K562 (cell line): ENCODE results near the gene MYEF2. TPM values are rescaled to one million over a fixed set of nuclear protein-coding genes. Genes with fewer than 3 reads are reported as not detected.

Experiments used
- ATAC-seq: fragments of 200-7000 bp; cut with Tn5 transposase; 3 replicates; pipeline ENCODE4 v1.9.1; 2020; ENCODE audit warnings: moderate library complexity
- BruUV-seq: library from RNA; stranded (reverse); fragments of 400-500 nt; replicated peaks from 2 replicates; lab custom pipeline; 2021; lab: Mats Ljungman, UMichigan
- CTCF ChIA-PET: fragments of 300-600 bp; formaldehyde crosslinking; extraction: SDS; loops from one replicate; lab custom pipeline; 2021; ENCODE audit warnings: low intra/inter-chr PET ratio; lab: Yijun Ruan, JAX
- POLR2A ChIA-PET: fragments of 300-600, 350-650 bp; sonication (Branson Sonifier 250); formaldehyde crosslinking; extraction: SDS; loops from one replicate; lab custom pipeline; 2021; ENCODE audit warnings: antibody characterized with exemption, inconsistent platforms; lab: Yijun Ruan, JAX
- DNase-seq, 4 experiments: peaks; one replicate each; pipeline versions ENCODE4 v3.0.0 to v3.0.0-alpha.2; 2011 to 2018; ENCODE audit warnings: low spot score in 3 of 4, mixed read lengths in 3 of 4; ENCODE audit errors: extremely low read depth in 1 of 4
- FAIRE-seq: peaks from 2 replicates; lab custom pipeline; 2011; peaks lifted over from hg19 to GRCh38; lab: Jason Lieb, UNC
- H2AFZ ChIP-seq: 2 replicates; pipeline ENCODE4 v1.6.0; 2011; ENCODE audit warnings: low read depth, low read length, control low read depth, inconsistent platforms
- H3K27ac ChIP-seq: fragments of 200-600 bp; 3 replicates; pipeline ENCODE4 v1.8.0; 2011; ENCODE audit warnings: low read depth, mild to moderate bottlenecking, control low read depth, inconsistent platforms, low read length, moderate library complexity, mixed read lengths; ENCODE audit errors: extremely low read depth
- H3K27me3 ChIP-seq, 2 experiments: fragments of 300-600 bp in 1 of 2; 2 replicates in 1 of 2; 3 replicates in 1 of 2; pipeline versions ENCODE4 v1.6.0 to v1.8.0; 2011; ENCODE audit warnings: inconsistent platforms in 2 of 2, low read length in 2 of 2, mild to moderate bottlenecking in 1 of 2, mixed read lengths in 1 of 2, moderate library complexity in 1 of 2; ENCODE audit not compliant: control insufficient read depth in 2 of 2, insufficient read depth in 2 of 2
- H3K36me3 ChIP-seq: fragments of 300-600 bp; 3 replicates; pipeline ENCODE4 v1.8.0; 2011; ENCODE audit warnings: mild to moderate bottlenecking, low read length, inconsistent platforms; ENCODE audit not compliant: control insufficient read depth, insufficient read depth
- H3K4me1 ChIP-seq, 2 experiments: fragments of 200-600 bp in 1 of 2; replicated peaks in 1 of 2; 2 replicates in 1 of 2; 3 replicates in 1 of 2; pipeline versions ENCODE4 v1.5.1 to v1.8.0; 2011; ENCODE audit warnings: inconsistent platforms in 2 of 2, low read length in 2 of 2, mild to moderate bottlenecking in 1 of 2, mixed read lengths in 1 of 2, moderate library complexity in 1 of 2; ENCODE audit not compliant: control insufficient read depth in 2 of 2, insufficient read depth in 2 of 2
- H3K4me2 ChIP-seq: 2 replicates; pipeline ENCODE4 v1.6.1; 2011; ENCODE audit warnings: low read length, control low read depth, inconsistent platforms, mixed read lengths; ENCODE audit not compliant: insufficient read depth
- H3K4me3 ChIP-seq: fragments of 200-600 bp; sonication (generic), shearing (Covaris generic); 2 replicates; pipeline ENCODE4 v1.5.1; 2016; ENCODE audit warnings: control low read depth, inconsistent platforms
- H3K79me2 ChIP-seq: fragments of 200-600 bp; 3 replicates; pipeline ENCODE4 v1.8.0; 2011; ENCODE audit warnings: low read length, inconsistent platforms; ENCODE audit not compliant: control insufficient read depth, insufficient read depth
- H3K9ac ChIP-seq, 2 experiments: 2 replicates each; pipeline versions ENCODE4 v1.6.0 to v1.6.1; 2011; ENCODE audit warnings: low read depth in 2 of 2, low read length in 2 of 2, control low read depth in 1 of 2, inconsistent platforms in 1 of 2, mild to moderate bottlenecking in 1 of 2, mixed read lengths in 1 of 2; ENCODE audit not compliant: insufficient read depth in 1 of 2
- H3K9me1 ChIP-seq: one replicate; pipeline ENCODE4 v1.6.0; 2011; ENCODE audit warnings: inconsistent platforms, mild to moderate bottlenecking, low read length, moderate library complexity; ENCODE audit not compliant: control insufficient read depth, insufficient read depth
- H3K9me3 ChIP-seq: replicated peaks from 2 replicates; pipeline ENCODE4 v1.5.1; 2011; ENCODE audit warnings: low read depth, low read length, inconsistent platforms; ENCODE audit not compliant: control insufficient read depth, insufficient read depth
- H4K20me1 ChIP-seq: replicated peaks from 2 replicates; pipeline ENCODE4 v1.6.1; 2011; ENCODE audit warnings: low read length, inconsistent platforms, mixed read lengths; ENCODE audit not compliant: control insufficient read depth, insufficient read depth
- BDP1 ChIP-seq: IDR thresholded peaks from 3 replicates; pipeline ENCODE4 v1.6.1; 2011; ENCODE audit not compliant: insufficient read length, insufficient read depth
- CAMTA2 ChIP-seq: fragments of 250-450 bp; sonication (Bioruptor Pico); conservative IDR thresholded peaks from 2 replicates; pipeline ENCODE4 v1.5.1; 2022
- CBX8 ChIP-seq: fragments of 200-600 bp; sonication (generic); IDR thresholded peaks from 2 replicates; pipeline ENCODE4 v1.6.1; 2012; ENCODE audit warnings: borderline replicate concordance, mixed run types, low read depth, mild to moderate bottlenecking, moderate library complexity, mixed read lengths, low read length, control low read depth, inconsistent platforms; ENCODE audit not compliant: poor library complexity, severe bottlenecking; ENCODE audit errors: extremely low read depth
- DNMT1 ChIP-seq: fragments of 450-650 bp; IDR thresholded peaks from 2 replicates; pipeline ENCODE4 v1.6.1; 2016; ENCODE audit warnings: antibody characterized with exemption, mild to moderate bottlenecking
- FOXO4 ChIP-seq: fragments of 450-650 bp; formaldehyde crosslinking; IDR thresholded peaks from 2 replicates; pipeline ENCODE4 v1.4.0; 2020; ENCODE audit warnings: mild to moderate bottlenecking, moderate library complexity
- HDAC2 ChIP-seq: fragments of 450-650 bp; IDR thresholded peaks from 2 replicates; pipeline ENCODE4 v1.6.1; 2016; ENCODE audit warnings: mild to moderate bottlenecking
- KLF13 ChIP-seq: fragments of 450-650 bp; IDR thresholded peaks from 2 replicates; pipeline ENCODE4 v1.6.1; 2016; ENCODE audit warnings: missing genetic modification characterization, low read depth, mild to moderate bottlenecking, missing compliant biosample characterization, moderate library complexity, borderline replicate concordance
- NBN ChIP-seq: fragments of 450-650 bp; IDR thresholded peaks from 2 replicates; pipeline ENCODE4 v1.6.1; 2016; ENCODE audit warnings: low read depth, mild to moderate bottlenecking
- PRPF4 ChIP-seq: fragments of 200-400 bp; formaldehyde crosslinking; IDR thresholded peaks from one replicate; pipeline ENCODE4 v1.6.1; 2017; ENCODE audit warnings: low read length, low read depth, mild to moderate bottlenecking; ENCODE audit not compliant: insufficient read depth, poor library complexity, severe bottlenecking
- RAD51 ChIP-seq: fragments of 450-650 bp; IDR thresholded peaks from 2 replicates; pipeline ENCODE4 v1.7.1; 2016; ENCODE audit warnings: low read depth, mild to moderate bottlenecking, borderline replicate concordance
- RBM14 ChIP-seq: fragments of 200-400 bp; formaldehyde crosslinking; IDR thresholded peaks from 2 replicates; pipeline ENCODE4 v1.6.1; 2018; ENCODE audit warnings: low read depth, mild to moderate bottlenecking, low read length, moderate library complexity, borderline replicate concordance; ENCODE audit not compliant: insufficient read depth
- RNF219 ChIP-seq: fragments of 250-450 bp; sonication (Bioruptor Pico); IDR thresholded peaks from 2 replicates; pipeline ENCODE4 v1.5.0; 2022; ENCODE audit warnings: mild to moderate bottlenecking
- SRSF3 ChIP-seq: fragments of 200-400 bp; formaldehyde crosslinking; IDR thresholded peaks from 2 replicates; pipeline ENCODE4 v1.6.1; 2016; ENCODE audit warnings: mild to moderate bottlenecking, low read length, moderate library complexity; ENCODE audit not compliant: insufficient read depth
- TFAM ChIP-seq: fragments of 250-450 bp; sonication (Bioruptor Pico); conservative IDR thresholded peaks from 2 replicates; pipeline ENCODE4 v1.5.0; 2021; ENCODE audit warnings: mild to moderate bottlenecking, moderate library complexity
- ZNF41 ChIP-seq: fragments of 250-450 bp; sonication (Bioruptor Pico); conservative IDR thresholded peaks from 2 replicates; pipeline ENCODE4 v1.4.0; 2020; ENCODE audit warnings: mild to moderate bottlenecking
- ZNF431 ChIP-seq: sonication (generic); formaldehyde crosslinking; IDR thresholded peaks from 2 replicates; pipeline ENCODE4 v1.8.0; 2022; ENCODE audit warnings: mild to moderate bottlenecking, missing genetic modification reagents
- ZNF436 ChIP-seq: fragments of 250-450, 450-650 bp; sonication (Bioruptor Pico); formaldehyde crosslinking; IDR thresholded peaks from 2 replicates; pipeline ENCODE4 v1.7.0; 2020; ENCODE audit warnings: mild to moderate bottlenecking
- WGBS: fragments of 100-300 bp; shearing (Covaris generic); methylation state at CpG from one replicate; pipeline ENCODE4 v1.1.6; 2016; ENCODE audit warnings: low coverage, mixed read lengths; ENCODE audit not compliant: insufficient coverage; ENCODE audit errors: missing lambda C conversion rate; 5-methylcytosine and 5-hydroxymethylcytosine counted together
- in situ Hi-C: fragments of 300-500 bp; cut with MboI; formaldehyde crosslinking; loops from 4 replicates; pipeline ENCODE4 v1.15.0; 2018; ENCODE audit warnings: inconsistent platforms, mixed read lengths
- intact Hi-C: fragments of 100-400 bp; cut with micrococcal nuclease; formaldehyde crosslinking; loops from 2 replicates; pipeline ENCODE4 v1.14.2; 2022
- polyA plus RNA-seq, 8 experiments: library from polyadenylated mRNA; depleted of rRNA in 4 of 8; stranded (reverse) in 5 of 8; unstranded in 3 of 8; fragments of >200 nt; fragmentation: Nextera tagmentation in 2 of 8; fragmentation: Illumina TruSeq in 1 of 8; extraction: Ambion mirVana in 2 of 8; extraction: Trizol in 1 of 8; gene quantifications; 2 replicates each; pipeline versions ENCODE4 v1.2.1 to v1.2.3, GENCODE V29; 2011 to 2014; ENCODE audit warnings: inconsistent platforms in 1 of 8, missing spikeins in 1 of 8
- total RNA-seq, 7 experiments: library from RNA; depleted of rRNA in 6 of 7; stranded (reverse); fragments of >200 nt in 6 of 7; fragmentation: Illumina TruSeq in 2 of 7; extraction: Trizol in 2 of 7; gene quantifications; 2 replicates each; pipeline versions ENCODE4 v1.2.1 to v1.2.3, GENCODE V29; 2011 to 2021; ENCODE audit warnings: low replicate concordance in 1 of 7

Gene MYEF2
- total and polyA plus RNA-seq, 9 of the 15 experiments (the other 6 are each of a cell fraction or from before 2014, with no cell fraction given) = 0.03 to 0.82 (median 0.19) TPM

- no peak for TF ChIP-seq DNMT1
- no peak for TF ChIP-seq RAD51
- no peak for TF ChIP-seq PRPF4
- no peak for TF ChIP-seq RNF219 (CRISPR knock-in tag)
- TF ChIP-seq CBX8 = no peak
- no peak for TF ChIP-seq ZNF436
These were observed 75.9 kb downstream of the MYEF2 start (continued) for GRCh38 chr15:48102167-48102566.

- DNase-seq (no peak), ATAC-seq (no peak), FAIRE-seq (no peak)
- Histone ChIP-seq H3K4me2 (no peak overlapping the region), H3K9ac (no peak overlapping the region), H3K27me3 (no peaks in the 10 kb centered on the region), H3K9me3 (no peaks in the 10 kb centered on the region), H4K20me1 (no peaks in the 10 kb centered on the region), H3K79me2 (no peaks in the 10 kb centered on the region), H3K9me1 (no peaks in the 10 kb centered on the region), H2AFZ (no peak overlapping the region), H3K36me3 (no peaks in the 10 kb centered on the region), H3K27ac (no peak overlapping the region), H3K4me3 (no peak overlapping the region), H3K4me1 (no peaks in the 10 kb centered on the region)
- no TSS peak for BruUV-seq
- ChIA-PET POLR2A (no interaction called here), CTCF (no interaction called here)
- intact Hi-C loops = no loop called here
- 3% methylated on average over 6 of the region's 6 CpGs for WGBS
- in situ Hi-C loops = no loop called here
- TF ChIP-seq ZNF431 (CRISPR knock-in tag) = no peak
- TF ChIP-seq NBN = no peak
- no peak for TF ChIP-seq ZNF41 (CRISPR knock-in tag)
- TF ChIP-seq SRSF3 = no peak
- TF ChIP-seq FOXO4 = no peak
- TF ChIP-seq KLF13 = no peak
- no peak for TF ChIP-seq CAMTA2
- no peak for TF ChIP-seq HDAC2
- no peak for TF ChIP-seq TFAM (CRISPR knock-in tag)
- no peak for TF ChIP-seq BDP1
- no peak for TF ChIP-seq RBM14
These were observed 76.6 kb downstream of the MYEF2 start for GRCh38 chr15:48101376-48101961.
